ENCODE measurements around the gene USP17L21. TPM values are rescaled to one million over a fixed set of nuclear protein-coding genes. Genes with fewer than 3 reads are reported as not detected.

The USP17L21 gene, protein sequence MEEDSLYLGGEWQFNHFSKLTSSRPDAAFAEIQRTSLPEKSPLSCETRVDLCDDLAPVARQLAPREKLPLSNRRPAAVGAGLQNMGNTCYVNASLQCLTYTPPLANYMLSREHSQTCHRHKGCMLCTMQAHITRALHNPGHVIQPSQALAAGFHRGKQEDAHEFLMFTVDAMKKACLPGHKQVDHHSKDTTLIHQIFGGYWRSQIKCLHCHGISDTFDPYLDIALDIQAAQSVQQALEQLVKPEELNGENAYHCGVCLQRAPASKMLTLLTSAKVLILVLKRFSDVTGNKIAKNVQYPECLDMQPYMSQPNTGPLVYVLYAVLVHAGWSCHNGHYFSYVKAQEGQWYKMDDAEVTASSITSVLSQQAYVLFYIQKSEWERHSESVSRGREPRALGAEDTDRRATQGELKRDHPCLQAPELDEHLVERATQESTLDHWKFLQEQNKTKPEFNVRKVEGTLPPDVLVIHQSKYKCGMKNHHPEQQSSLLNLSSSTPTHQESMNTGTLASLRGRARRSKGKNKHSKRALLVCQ
- not detected in 2 replicates for total RNA-seq

DNA sequence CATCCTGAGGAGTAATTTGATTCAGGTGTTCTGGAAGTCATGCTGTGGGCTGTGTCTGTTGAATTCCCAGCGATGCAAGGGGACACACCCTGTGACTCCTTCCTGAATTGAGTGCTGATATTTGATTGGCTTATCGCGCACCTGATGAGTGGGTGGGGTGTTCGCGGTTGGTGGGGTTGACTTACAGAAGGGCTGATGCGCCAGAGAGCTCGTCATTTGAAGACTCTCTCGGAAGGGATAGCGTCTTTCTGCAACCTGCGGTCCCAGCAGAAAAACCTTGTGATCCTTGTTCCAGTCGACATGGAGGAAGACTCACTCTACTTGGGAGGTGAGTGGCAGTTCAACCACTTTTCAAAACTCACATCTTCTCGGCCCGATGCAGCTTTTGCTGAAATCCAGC, at the start of gene USP17L21:
USP17L21 (plus strand) TSS at position 301 of the 400 bp plus-strand sequence; CDS start at position 301, 0 bp downstream.

GRCh38 chr4:9215105-9215504, 47.6 kb upstream of the USP17L21 start, which contains the start of gene USP17L11:
TSS of gene USP17L11 (plus strand) at chr4:9215405. CDS start at chr4:9215405, 0 bp downstream.

GRCh38 chr4:9219852-9220251, 42.8 kb upstream of the USP17L21 start, which contains the start of gene USP17L12:
TSS of gene USP17L12 (plus strand) at chr4:9220152. CDS start at chr4:9220152, 0 bp downstream.

DNA sequence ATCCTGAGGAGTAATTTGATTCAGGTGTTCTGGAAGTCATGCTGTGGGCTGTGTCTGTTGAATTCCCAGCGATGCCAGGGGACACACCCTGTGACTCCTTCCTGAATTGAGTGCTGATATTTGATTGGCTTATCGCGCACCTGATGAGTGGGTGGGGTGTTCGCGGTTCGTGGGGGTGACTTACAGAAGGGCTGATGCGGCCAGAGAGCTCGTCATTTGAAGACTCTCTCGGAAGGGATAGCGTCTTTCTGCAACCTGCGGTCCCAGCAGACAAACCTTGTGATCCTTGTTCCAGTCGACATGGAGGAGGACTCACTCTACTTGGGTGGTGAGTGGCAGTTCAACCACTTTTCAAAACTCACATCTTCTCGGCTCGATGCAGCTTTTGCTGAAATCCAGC, 38.1 kb upstream of the USP17L21 start, which contains the start of gene USP17L13:
USP17L13 (plus strand) TSS at position 301 of the 400 bp plus-strand sequence; CDS start at position 301, 0 bp downstream.

GRCh38 chr4:9234085-9234484, 28.6 kb upstream of the USP17L21 start, which contains the start of gene USP17L15:
TSS of gene USP17L15 (plus strand) at chr4:9234385. CDS start at chr4:9234385, 0 bp downstream.

GRCh38 chr4:9243579-9243978, 19.1 kb upstream of the USP17L21 start, which contains the start of gene USP17L17:
TSS of gene USP17L17 (plus strand) at chr4:9243879. CDS start at chr4:9243879, 0 bp downstream.

DNA sequence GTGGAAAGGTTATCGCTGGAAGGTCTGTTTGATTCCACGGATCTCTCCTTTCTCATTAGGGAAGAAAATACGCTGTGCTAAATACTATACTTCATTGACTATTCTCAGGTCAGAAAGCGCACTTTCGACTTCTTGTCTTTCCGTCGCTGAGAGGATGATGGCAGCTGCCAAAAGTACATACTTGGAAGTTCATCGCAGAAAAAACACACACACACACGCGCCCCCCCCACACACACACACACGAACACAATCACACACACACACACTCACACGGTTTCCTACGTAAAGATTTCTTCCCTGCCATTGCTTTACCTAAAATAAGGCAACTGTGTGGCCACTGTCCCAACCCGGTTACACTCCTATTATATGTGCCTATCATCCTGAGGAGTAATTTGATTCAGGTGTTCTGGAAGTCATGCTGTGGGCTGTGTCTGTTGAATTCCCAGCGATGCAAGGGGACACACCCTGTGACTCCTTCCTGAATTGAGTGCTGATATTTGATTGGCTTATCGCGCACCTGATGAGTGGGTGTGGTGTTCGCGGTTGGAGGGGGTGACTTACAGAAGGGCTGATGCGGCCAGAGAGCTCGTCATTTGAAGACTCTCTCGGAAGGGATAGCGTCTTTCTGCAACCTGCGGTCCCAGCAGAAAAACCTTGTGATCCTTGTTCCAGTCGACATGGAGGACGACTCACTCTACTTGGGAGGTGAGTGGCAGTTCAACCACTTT, 14.6 kb upstream of the USP17L21 start, which contains the start of gene USP17L18:
USP17L18 (plus strand) TSS at position 678 of the 728 bp plus-strand sequence; CDS start at position 678, 0 bp downstream.

DNA sequence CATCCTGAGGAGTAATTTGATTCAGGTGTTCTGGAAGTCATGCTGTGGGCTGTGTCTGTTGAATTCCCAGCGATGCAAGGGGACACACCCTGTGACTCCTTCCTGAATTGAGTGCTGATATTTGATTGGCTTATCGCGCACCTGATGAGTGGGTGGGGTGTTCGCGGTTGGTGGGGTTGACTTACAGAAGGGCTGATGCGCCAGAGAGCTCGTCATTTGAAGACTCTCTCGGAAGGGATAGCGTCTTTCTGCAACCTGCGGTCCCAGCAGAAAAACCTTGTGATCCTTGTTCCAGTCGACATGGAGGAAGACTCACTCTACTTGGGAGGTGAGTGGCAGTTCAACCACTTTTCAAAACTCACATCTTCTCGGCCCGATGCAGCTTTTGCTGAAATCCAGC, 9.6 kb upstream of the USP17L21 start, which contains the start of gene USP17L19:
USP17L19 (plus strand) TSS at position 301 of the 400 bp plus-strand sequence; CDS start at position 301, 0 bp downstream.

DNA sequence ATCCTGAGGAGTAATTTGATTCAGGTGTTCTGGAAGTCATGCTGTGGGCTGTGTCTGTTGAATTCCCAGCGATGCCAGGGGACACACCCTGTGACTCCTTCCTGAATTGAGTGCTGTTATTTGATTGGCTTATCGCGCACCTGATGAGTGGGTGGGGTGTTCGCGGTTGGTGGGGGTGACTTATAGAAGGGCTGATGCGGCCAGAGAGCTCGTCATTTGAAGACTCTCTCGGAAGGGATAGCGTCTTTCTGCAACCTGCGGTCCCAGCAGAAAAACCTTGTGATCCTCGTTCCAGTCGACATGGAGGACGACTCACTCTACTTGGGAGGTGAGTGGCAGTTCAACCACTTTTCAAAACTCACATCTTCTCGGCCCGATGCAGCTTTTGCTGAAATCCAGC, 4.8 kb upstream of the USP17L21 start, which contains the start of gene USP17L20:
USP17L20 (plus strand) TSS at position 301 of the 400 bp plus-strand sequence; CDS start at position 301, 0 bp downstream.

GRCh38 chr4:9267319-9267718, 4.6 kb downstream of the USP17L21 start, which contains the start of gene USP17L22:
TSS of gene USP17L22 (plus strand) at chr4:9267619. CDS start at chr4:9267619, 0 bp downstream.

Other genes with a start within 250 kb of the USP17L21 start
- not detected in 2 replicates for gene FAM90A26, start 92.5 kb upstream of the USP17L21 start, total RNA-seq
- gene USP17L10, start 52.2 kb upstream of the USP17L21 start, total RNA-seq: not detected in 2 replicates
- not detected in 2 replicates for gene USP17L11, start 47.5 kb upstream of the USP17L21 start, total RNA-seq
- gene USP17L12, start 42.7 kb upstream of the USP17L21 start, total RNA-seq: not detected in 2 replicates
- gene USP17L13, start 38.0 kb upstream of the USP17L21 start, total RNA-seq: not detected in 2 replicates
- not detected in 2 replicates for gene USP17L15, start 28.5 kb upstream of the USP17L21 start, total RNA-seq
- not detected in 2 replicates for gene USP17L17, start 19.0 kb upstream of the USP17L21 start, total RNA-seq
- gene USP17L18, start 14.2 kb upstream of the USP17L21 start, total RNA-seq: not detected in 2 replicates
- gene USP17L19, start 9.5 kb upstream of the USP17L21 start, total RNA-seq: not detected in 2 replicates
- gene USP17L20, start 4.7 kb upstream of the USP17L21 start, total RNA-seq: not detected in 2 replicates
- gene USP17L22, start 4.7 kb downstream of the USP17L21 start, total RNA-seq: not detected in 2 replicates
- not detected in 2 replicates for gene USP17L24, start 62.3 kb downstream of the USP17L21 start, total RNA-seq
- not detected in 2 replicates for gene USP17L25, start 67.0 kb downstream of the USP17L21 start, total RNA-seq
- gene USP17L26, start 71.8 kb downstream of the USP17L21 start, total RNA-seq: not detected in 2 replicates
- not detected in 2 replicates for gene USP17L5, start 76.5 kb downstream of the USP17L21 start, total RNA-seq
- not detected in 2 replicates for gene USP17L27, start 81.3 kb downstream of the USP17L21 start, total RNA-seq
- not detected in 2 replicates for gene USP17L28, start 86.0 kb downstream of the USP17L21 start, total RNA-seq
- not detected in 2 replicates for gene USP17L29, start 90.8 kb downstream of the USP17L21 start, total RNA-seq
- gene USP17L30, start 100.3 kb downstream of the USP17L21 start, total RNA-seq: not detected in 2 replicates
- not detected in 2 replicates for gene DEFB131A, start 181.5 kb downstream of the USP17L21 start, total RNA-seq